BLaER1 treated with 17β-estradiol and CSF1 and Interleukin-3, amounts not matched to agents 10 nM and 100 nM (cell line): ENCODE measurements around the gene FGR.
"Not testable (repeated sequence)": the region's sequence is repeated elsewhere in the genome, so short reads cannot be mapped to it uniquely, and the experiment has no call there.

Experiments used
- H3K27ac ChIP-seq, 11 experiments: shearing (Covaris generic); formaldehyde crosslinking; 2 replicates each; pipeline ENCODE4 v1.8.1; 2022
- H3K27me3 ChIP-seq, 11 experiments: shearing (Covaris generic); formaldehyde crosslinking; 2 replicates each; pipeline ENCODE4 v1.8.1; 2022
- H3K36me3 ChIP-seq, 11 experiments: shearing (Covaris generic); formaldehyde crosslinking; 2 replicates each; pipeline ENCODE4 v1.8.1; 2022
- H3K4me1 ChIP-seq, 10 experiments: shearing (Covaris generic); formaldehyde crosslinking; 2 replicates each; pipeline ENCODE4 v1.8.1; 2022
- H3K4me2 ChIP-seq, 11 experiments: shearing (Covaris generic); formaldehyde crosslinking; 2 replicates each; pipeline ENCODE4 v1.8.1; 2022
- H3K4me3 ChIP-seq, 10 experiments: shearing (Covaris generic); formaldehyde crosslinking; 2 replicates each; pipeline ENCODE4 v1.8.1; 2022
- H3K9ac ChIP-seq, 11 experiments: shearing (Covaris generic); formaldehyde crosslinking; 2 replicates each; pipeline ENCODE4 v1.8.1; 2022
- H3K9me3 ChIP-seq, 11 experiments: shearing (Covaris generic); formaldehyde crosslinking; replicated peaks in 1 of 11; 2 replicates each; pipeline ENCODE4 v1.8.1; 2022
- H4K20me1 ChIP-seq, 11 experiments: shearing (Covaris generic); formaldehyde crosslinking; 2 replicates each; pipeline ENCODE4 v1.8.1; 2022
- Cebpa-rat ChIP-seq, 11 experiments: shearing (Covaris generic); IDR thresholded peaks; 2 replicates each; pipeline ENCODE4 v1.8.1; 2022

The FGR gene

GRCh38 chr1:27645071-27645415 is 10.1 kb upstream of the FGR start:
- Histone ChIP-seq H3K4me3 (no peak overlapping the region), H3K9me3 (no peaks in the 10 kb centered on the region), H3K4me2 (no peak overlapping the region), H3K36me3 (no peaks in the 10 kb centered on the region), H3K27ac (no peak overlapping the region), H3K4me1 (peaks cover 9 to 40% (median 24%) of the 10 kb centered on the region in 10 experiments), H3K9ac (no peak overlapping the region), H3K27me3 (no peaks in the 10 kb centered on the region), H4K20me1 (no peaks in the 10 kb centered on the region)
- no peak for TF ChIP-seq Cebpa-rat (IDR thresholded peaks at IDR 0.05)

GRCh38 chr1:27644369-27645070 is 9.5 kb upstream of the FGR start:
- Histone ChIP-seq H4K20me1 (no peaks in the 10 kb centered on the region), H3K27ac (no peak overlapping the region), H3K4me3 (no peak overlapping the region), H3K4me1 (peaks cover 7 to 37% (median 22%) of the 10 kb centered on the region in 10 experiments; a peak in 19 of 20 replicates), H3K4me2 (peak overlapping the region in 2 of 11 experiments; percentile 12 to 19; a peak in 3 of 22 replicates), H3K9ac (no peak overlapping the region), H3K9me3 (no peaks in the 10 kb centered on the region), H3K36me3 (no peaks in the 10 kb centered on the region), H3K27me3 (no peaks in the 10 kb centered on the region)
- TF ChIP-seq Cebpa-rat (IDR thresholded peaks at IDR 0.05): no peak

GRCh38 chr1:27643600-27644368 is 8.8 kb upstream of the FGR start:
- no peak for TF ChIP-seq Cebpa-rat (IDR thresholded peaks at IDR 0.05)
- H3K9me3 ChIP-seq: no peaks in the 10 kb centered on the region
- no peak overlapping the region for H3K4me3 ChIP-seq
- H3K4me2 ChIP-seq: peak overlapping the region in 6 of 11 experiments; percentile 10 to 39 (median 16); a peak in 7 of 22 replicates
- no peaks in the 10 kb centered on the region for H3K36me3 ChIP-seq
- no peak overlapping the region for H3K27ac ChIP-seq
- no peaks in the 10 kb centered on the region for H3K27me3 ChIP-seq
- peaks cover 10 to 43% (median 27%) of the 10 kb centered on the region in 10 experiments for H3K4me1 ChIP-seq
- no peak overlapping the region for H3K9ac ChIP-seq
- no peaks in the 10 kb centered on the region for H4K20me1 ChIP-seq

- H3K9me3 ChIP-seq, H3K9ac ChIP-seq, H3K4me3 ChIP-seq, H3K27ac ChIP-seq, H4K20me1 ChIP-seq, H3K27me3 ChIP-seq, H3K36me3 ChIP-seq: not testable (repeated sequence)
- Histone ChIP-seq H3K4me1 (peaks cover 31 to 69% (median 42%) of the 10 kb centered on the region in 10 experiments), H3K4me2 (peak overlapping the region in 3 of 11 experiments; percentile 27 to 49 (median 38); a peak in 6 of 22 replicates)
Observed at GRCh38 chr1:27640514-27640913, 5.5 kb upstream of the FGR start.

- peak overlapping the region in 1 of 11 experiments; percentile 33; a peak in 1 of 22 replicates for H3K27ac ChIP-seq
- no peaks in the 10 kb centered on the region for H3K36me3 ChIP-seq
- no peak overlapping the region for H3K9ac ChIP-seq
- no peak overlapping the region for H3K4me3 ChIP-seq
- no peaks in the 10 kb centered on the region for H4K20me1 ChIP-seq
- H3K4me1 ChIP-seq: peaks cover 47 to 74% (median 58%) of the 10 kb centered on the region in 10 experiments
- TF ChIP-seq Cebpa-rat (IDR thresholded peaks at IDR 0.05): no peak
- H3K9me3 ChIP-seq: peaks cover 0 to 5% (median 0%) of the 10 kb centered on the region in 11 experiments; a peak in 1 of 22 replicates
- peaks cover 0 to 18% (median 11%) of the 10 kb centered on the region in 11 experiments; a peak in 15 of 22 replicates for H3K27me3 ChIP-seq
- peak overlapping the region in 9 of 11 experiments; percentile 12 to 99 (median 30); a peak in 10 of 22 replicates for H3K4me2 ChIP-seq
Observed at GRCh38 chr1:27638805-27639204, 3.8 kb upstream of the FGR start.

GRCh38 chr1:27638047-27638734 is 3.2 kb upstream of the FGR start:
- H3K27ac ChIP-seq: peak overlapping the region in 1 of 11 experiments; percentile 33; a peak in 2 of 22 replicates
- peaks cover 0 to 5% (median 0%) of the 10 kb centered on the region in 11 experiments; a peak in 1 of 22 replicates for H3K9me3 ChIP-seq
- H3K4me1 ChIP-seq: peaks cover 52 to 76% (median 60%) of the 10 kb centered on the region in 10 experiments
- no peak overlapping the region for H3K9ac ChIP-seq
- peaks cover 0 to 18% (median 11%) of the 10 kb centered on the region in 11 experiments; a peak in 15 of 22 replicates for H3K27me3 ChIP-seq
- H3K4me2 ChIP-seq: peak overlapping the region in 10 of 11 experiments; percentile 12 to 99 (median 84); a peak in 11 of 22 replicates
- no peak overlapping the region for H3K4me3 ChIP-seq
- no peaks in the 10 kb centered on the region for H4K20me1 ChIP-seq
- no peak for TF ChIP-seq Cebpa-rat (IDR thresholded peaks at IDR 0.05)
- H3K36me3 ChIP-seq: no peaks in the 10 kb centered on the region

- H3K36me3 ChIP-seq: no peaks in the 10 kb centered on the region
- H3K9me3 ChIP-seq: peaks cover 0 to 5% (median 0%) of the 10 kb centered on the region in 11 experiments; a peak in 1 of 22 replicates
- peak overlapping the region; percentile 88 to 99 (median 96) for H3K4me2 ChIP-seq
- H3K4me3 ChIP-seq: peak overlapping the region in 3 of 10 experiments; percentile 72 to 79 (median 75); a peak in 5 of 20 replicates
- peaks cover 0 to 16% (median 0%) of the 10 kb centered on the region in 11 experiments; a peak in 6 of 22 replicates for H4K20me1 ChIP-seq
- peaks cover 78 to 95% (median 86%) of the 10 kb centered on the region in 10 experiments for H3K4me1 ChIP-seq
- peak overlapping the region in 4 of 11 experiments; percentile 10 to 86 (median 64); a peak in 5 of 22 replicates for H3K9ac ChIP-seq
- peaks cover 0 to 18% (median 11%) of the 10 kb centered on the region in 11 experiments; a peak in 15 of 22 replicates for H3K27me3 ChIP-seq
- TF ChIP-seq Cebpa-rat (IDR thresholded peaks at IDR 0.05): no peak
- H3K27ac ChIP-seq: peak overlapping the region in 6 of 11 experiments; percentile 23 to 87 (median 78); a peak in 14 of 22 replicates
Observed at GRCh38 chr1:27635396-27636142, 584 bp upstream of the FGR start.
